ENCODE data around the gene CSKMT.

DNA sequence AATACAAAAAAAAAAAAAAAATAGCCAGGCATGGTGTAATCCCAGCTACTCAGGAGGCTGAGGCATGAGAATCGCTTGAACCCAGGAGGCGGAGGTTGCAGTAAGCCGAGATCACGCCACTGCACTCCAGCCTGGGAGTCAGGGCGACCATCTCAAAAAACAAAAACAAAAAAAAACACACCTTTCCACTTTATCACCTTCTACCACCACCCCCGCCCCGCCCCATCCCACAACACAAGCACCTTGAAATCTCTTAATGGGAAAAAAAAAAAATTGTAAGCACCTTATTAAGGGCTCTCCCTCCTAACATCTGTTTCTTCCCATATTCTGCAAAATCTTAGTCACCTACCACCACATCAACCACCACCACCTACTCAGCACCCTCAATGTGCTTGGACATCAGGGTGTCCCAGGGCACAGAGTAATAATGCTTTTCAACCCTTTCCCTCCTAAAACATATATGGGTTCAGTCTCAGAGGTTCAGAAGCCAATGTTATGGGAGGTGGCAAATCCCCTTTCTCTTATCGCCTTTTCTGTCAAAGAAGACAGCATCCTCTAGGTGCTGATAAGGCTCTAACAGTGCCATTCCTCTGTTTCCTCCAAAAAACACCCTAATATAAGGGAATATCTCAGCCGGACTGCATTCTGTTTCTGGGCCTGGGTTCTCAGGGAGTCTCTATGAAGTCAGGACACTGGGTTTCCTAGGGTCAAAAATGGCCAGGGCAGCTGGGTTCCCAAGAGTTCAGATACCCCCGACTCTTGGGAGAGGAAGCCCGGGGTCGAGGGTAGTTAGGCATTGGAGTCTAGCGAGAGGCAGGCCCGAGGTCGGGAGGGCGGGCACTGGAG, 12.7 kb upstream of the CSKMT start:
- TF ChIP-seq POLR2AphosphoS5 (IDR thresholded peaks at IDR 0.05; ENCODE audit: insufficient read depth in 1 of 2, low read depth in 1 of 2) = no peak
- TF ChIP-seq, protein P1, sequence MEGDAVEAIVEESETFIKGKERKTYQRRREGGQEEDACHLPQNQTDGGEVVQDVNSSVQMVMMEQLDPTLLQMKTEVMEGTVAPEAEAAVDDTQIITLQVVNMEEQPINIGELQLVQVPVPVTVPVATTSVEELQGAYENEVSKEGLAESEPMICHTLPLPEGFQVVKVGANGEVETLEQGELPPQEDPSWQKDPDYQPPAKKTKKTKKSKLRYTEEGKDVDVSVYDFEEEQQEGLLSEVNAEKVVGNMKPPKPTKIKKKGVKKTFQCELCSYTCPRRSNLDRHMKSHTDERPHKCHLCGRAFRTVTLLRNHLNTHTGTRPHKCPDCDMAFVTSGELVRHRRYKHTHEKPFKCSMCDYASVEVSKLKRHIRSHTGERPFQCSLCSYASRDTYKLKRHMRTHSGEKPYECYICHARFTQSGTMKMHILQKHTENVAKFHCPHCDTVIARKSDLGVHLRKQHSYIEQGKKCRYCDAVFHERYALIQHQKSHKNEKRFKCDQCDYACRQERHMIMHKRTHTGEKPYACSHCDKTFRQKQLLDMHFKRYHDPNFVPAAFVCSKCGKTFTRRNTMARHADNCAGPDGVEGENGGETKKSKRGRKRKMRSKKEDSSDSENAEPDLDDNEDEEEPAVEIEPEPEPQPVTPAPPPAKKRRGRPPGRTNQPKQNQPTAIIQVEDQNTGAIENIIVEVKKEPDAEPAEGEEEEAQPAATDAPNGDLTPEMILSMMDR (IDR thresholded peaks at IDR 0.05) = no peak
- no peak for TF ChIP-seq POLR2A (IDR thresholded peaks at IDR 0.05)
